GM19023 (cell line): ENCODE measurements around the gene NOL11.
"Not testable (repeated sequence)": the region's sequence is repeated elsewhere in the genome, so short reads cannot be mapped to it uniquely, and the experiment has no call there.

Experiments used
- ATAC-seq: cut with Tn5 transposase; IDR thresholded peaks from one replicate; pipeline ENCODE4 v1.9.1; 2021; ENCODE audit warnings: mild to moderate bottlenecking, moderate library complexity; ENCODE audit not compliant: unreplicated experiment

Gene NOL11

DNA sequence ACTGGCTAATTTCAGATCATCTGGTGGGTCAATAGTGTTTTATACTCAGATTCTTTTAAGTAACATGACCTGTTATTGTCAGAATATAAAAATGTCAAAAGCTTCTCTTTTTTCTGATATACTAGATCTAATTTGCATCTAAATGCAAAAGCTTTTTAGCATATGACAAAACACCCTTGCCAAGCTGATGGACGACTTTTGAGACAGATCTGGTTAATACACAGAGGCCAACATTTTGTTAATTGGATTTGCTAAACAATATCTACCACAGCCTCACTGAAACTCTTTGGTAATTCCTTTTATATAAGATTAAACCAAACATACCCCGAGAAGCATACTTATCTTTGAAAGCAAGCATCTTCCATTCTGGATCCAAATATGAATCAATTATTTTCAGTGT is 10.3 kb upstream of the NOL11 start:
- no peak for ATAC-seq

- no peak for ATAC-seq
These were observed 9.4 kb upstream of the NOL11 start for GRCh38 chr17:67708378-67708777.

GRCh38 chr17:67711916-67712315 is 5.8 kb upstream of the NOL11 start:
- no peak for ATAC-seq

DNA sequence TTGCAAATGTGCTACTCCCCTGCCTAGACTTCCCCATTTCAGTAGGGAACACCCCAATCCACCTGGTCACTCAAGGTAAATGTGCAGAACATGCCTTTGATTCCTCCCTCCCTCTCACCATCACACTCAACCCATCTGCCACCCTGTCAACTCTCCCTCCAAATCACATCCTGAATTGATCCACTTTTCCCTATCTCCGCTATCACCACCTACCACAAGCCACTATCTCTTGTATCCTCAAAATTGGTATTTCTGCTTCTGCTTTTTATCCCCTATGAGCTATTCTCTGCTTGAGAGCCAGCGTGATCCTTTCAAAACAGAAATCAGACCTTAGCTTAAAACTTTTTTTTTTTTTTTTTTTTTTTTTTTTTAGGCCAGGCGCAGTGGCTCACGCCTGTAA is 5.4 kb upstream of the NOL11 start:
- ATAC-seq, result no peak

DNA sequence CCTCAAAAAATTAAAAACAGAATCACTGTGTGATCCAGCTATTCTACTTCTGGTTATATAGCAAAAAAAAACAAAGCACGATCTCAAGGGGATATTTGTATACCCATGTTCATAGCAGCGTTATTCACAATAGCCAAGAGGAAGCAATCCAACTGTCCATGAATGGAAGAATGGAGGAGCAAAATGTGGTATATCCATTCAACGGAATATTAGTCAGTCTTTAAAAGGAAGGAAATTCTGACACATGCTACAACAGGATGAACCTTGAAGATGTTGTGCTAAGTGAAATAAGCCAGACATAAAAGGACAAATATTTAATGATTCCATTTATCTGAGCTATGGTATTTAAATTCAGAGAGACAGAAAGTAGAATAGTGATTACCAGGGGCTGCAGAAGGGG is 4.6 kb upstream of the NOL11 start:
- ATAC-seq, result no peak

- ATAC-seq, result no peak
These were observed 1.3 kb upstream of the NOL11 start for GRCh38 chr17:67716405-67716798.

DNA sequence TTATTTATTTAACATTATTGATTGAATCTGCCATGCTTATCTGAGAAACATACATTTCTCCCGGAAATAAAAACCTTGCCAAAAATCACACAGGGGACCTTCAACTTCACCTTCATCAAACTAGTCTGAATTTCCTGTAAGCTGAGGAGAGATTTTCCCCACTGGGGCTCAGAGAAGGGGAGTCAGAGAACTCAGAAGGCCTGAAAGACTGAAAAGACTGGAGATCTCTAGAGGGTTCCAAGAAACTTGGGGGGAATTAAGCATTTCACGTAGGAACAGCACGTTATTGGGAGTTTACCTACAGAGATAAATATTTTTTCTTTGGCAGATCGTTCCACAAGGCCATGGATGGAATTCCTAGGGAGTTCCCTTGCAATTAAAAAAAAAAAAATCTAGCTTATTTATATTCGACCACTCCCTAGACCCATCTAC is 528 bp upstream of the NOL11 start:
- no peak for ATAC-seq

DNA sequence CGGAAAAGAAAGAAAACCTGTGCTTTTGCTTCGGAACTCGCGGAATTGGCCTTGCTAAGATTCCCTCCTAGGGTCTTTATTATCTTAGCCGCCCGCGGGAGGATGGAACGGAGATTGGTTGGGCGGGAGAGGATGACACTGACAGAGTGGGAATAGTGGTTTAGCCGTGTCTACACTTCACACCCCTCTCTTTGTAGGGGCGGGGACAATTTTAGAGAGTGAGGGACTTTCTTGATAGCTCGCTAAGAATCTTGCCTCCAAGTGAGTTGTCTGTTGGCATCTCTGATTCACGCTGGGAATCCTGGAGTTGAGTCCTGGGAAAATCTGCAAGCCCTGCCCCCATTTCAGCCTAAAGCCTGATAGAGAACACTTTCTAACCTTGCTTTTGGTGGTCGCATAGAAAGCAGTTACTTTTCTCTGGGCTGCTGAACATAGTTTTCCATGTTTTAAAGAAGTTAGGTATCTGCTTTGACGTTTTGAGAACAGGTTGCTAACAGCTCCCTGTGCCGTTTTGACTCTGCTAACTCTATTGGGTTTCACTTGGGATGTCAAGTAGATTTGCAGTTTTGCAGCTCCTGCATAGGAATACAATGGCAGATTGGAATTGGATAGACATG is 697 bp downstream of the NOL11 start:
- peak; percentile 2 for ATAC-seq

DNA sequence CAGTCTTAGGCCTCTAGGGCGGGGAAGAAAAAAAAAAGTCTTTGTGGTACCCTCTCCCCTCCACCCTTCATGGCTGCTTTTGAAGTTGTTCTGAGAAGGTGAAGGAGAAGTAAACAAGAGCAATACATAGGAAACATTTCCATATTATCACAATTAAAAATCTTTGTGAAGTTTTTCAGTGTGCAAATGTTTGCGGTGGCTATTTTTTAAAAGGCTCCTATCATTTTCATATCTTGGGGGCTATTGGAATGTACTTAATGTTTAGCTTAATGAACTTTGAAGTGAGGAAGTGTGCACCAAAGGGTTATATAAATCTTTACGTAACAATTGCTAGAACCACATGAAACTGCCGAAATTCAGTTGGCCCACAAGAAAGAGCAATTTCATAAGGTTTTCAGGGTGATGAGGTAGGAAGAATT is 7.6 kb downstream of the NOL11 start:
- ATAC-seq, result no peak

- no peak for ATAC-seq
These were observed 8.1 kb downstream of the NOL11 start for GRCh38 chr17:67725807-67726206.

DNA sequence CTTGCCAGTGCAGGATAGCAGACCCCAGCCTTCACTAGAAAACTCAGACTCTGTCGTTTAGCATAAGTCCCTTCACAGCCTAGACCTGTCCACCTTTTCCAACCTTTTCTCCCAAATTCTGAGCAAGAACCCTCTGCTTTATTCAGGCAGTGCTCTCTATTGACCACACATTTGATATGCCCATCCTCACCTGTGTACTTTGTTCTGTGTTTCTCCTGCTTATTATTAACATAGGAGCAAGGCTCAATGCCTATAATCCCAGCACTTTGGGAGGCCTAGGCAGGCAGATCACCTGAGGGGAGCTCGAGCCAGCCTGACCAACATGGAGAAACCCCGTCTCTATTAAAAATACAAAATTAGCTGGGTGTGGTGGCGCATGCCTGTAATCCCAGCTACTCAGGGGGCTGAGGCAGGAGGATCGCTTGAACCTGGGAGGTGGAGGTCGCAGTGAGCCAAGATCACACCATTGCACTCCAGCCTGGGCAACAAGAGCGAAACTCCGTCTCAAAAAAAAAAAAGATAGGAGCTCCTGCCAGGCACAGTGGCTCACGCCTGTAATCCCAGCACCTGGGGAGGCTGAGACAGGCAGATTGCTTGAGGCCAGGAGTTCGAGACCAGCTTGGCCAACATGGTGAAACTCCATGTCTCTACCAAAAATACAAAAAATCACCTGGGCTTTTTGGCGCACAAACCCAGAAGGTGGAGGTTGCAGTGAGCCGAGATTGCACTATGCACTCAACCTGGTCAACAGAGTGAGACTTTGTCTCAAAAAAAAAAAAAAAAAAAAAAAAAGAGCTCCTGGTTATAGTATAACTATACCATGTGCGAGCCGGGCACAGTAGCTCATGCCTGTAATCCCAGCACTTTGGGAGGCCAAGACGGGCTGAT is 9.7 kb downstream of the NOL11 start:
- ATAC-seq, result not testable (repeated sequence)

DNA sequence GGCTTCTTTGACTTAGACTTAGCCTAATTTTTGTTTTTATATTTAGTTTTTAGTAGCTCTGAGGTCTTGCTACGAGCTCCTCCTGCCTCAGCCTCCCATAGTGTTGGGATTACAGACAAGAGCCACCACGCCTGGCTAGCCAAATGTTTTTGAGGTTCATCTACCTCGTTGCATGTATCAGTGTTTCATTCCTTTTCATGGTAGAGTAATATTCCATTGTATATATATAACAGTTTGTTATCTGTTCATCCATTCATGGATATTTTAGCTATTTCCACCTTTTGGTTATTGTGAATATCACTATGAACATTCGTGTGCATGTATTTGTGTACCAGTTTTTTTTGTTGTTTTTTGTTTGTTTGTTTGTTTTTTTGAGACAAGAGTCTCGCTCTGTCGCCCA is 12.2 kb downstream of the NOL11 start:
- no peak for ATAC-seq

- ATAC-seq, result no peak
These were observed 13.0 kb downstream of the NOL11 start for GRCh38 chr17:67730731-67731130.

- ATAC-seq, result no peak
These were observed 15.7 kb downstream of the NOL11 start for GRCh38 chr17:67733449-67733848.

- no peak for ATAC-seq
These were observed 19.4 kb downstream of the NOL11 start for GRCh38 chr17:67737145-67737544.

- no peak for ATAC-seq
These were observed 24.3 kb downstream of the NOL11 start for GRCh38 chr17:67742025-67742424.

DNA sequence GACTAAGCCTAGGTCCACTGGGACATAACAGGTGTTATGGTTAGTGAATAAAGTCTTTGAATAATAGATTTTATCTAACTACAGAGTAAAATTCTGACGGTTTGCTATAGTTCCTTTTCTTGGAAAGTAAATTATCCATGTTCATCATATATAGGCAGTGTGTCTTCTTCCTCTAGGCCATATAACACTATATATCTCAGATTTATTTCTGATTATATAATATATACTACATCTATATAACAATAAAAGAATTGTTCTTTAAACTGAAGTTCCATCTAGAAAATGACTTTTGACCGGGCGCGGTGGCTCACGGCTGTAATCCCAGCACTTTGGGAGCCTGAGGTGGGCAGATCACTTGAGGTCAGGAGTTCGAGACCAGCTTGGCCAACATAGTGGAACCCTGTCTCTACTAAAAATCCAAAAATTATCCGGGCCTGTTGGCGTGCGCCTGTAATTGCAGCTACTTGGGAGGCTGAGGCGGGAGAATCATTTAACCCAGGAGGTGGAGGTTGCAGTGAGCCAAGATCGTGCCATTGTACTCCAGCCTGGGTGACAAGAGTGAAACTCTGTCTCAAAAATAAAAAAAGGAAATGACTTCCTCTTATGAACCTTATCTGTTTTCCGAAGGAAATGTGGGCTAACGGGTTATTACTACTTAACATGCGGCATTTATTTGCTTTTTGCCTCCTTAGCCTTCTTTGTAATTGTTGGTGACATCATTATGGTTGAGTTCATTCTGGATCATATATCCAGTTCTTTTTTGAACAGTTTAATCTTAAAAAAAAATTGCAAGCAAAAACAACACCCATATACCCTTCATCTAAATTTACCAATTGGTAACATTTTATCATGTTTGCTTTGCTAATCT is 29.2 kb downstream of the NOL11 start:
- no peak for ATAC-seq

- ATAC-seq, result no peak
These were observed 30.0 kb downstream of the NOL11 start for GRCh38 chr17:67747681-67748235.

DNA sequence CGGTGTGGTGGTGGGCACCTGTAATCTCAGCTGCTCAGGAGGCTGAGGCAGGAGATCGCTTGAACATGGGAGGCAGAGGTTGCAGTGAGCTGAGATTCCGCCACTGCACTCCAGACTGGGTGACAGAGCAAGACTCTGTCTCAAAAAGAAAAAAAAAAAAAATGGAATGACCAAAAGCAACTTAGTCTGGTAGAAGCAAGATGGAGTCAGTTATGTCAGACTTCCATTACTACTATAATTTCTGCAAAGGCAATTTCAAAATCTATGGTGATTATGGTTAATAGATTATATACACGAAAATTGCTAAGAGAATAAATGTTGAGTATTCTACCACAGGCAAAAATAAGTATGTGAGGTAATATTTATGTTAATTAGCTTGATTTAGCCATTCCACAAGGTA is 32.3 kb downstream of the NOL11 start:
- no peak for ATAC-seq

- no peak for ATAC-seq
These were observed 33.7 kb downstream of the NOL11 start for GRCh38 chr17:67751101-67752074.
